ENCODE measurements around the gene ST3GAL3.

Gene ST3GAL3

DNA sequence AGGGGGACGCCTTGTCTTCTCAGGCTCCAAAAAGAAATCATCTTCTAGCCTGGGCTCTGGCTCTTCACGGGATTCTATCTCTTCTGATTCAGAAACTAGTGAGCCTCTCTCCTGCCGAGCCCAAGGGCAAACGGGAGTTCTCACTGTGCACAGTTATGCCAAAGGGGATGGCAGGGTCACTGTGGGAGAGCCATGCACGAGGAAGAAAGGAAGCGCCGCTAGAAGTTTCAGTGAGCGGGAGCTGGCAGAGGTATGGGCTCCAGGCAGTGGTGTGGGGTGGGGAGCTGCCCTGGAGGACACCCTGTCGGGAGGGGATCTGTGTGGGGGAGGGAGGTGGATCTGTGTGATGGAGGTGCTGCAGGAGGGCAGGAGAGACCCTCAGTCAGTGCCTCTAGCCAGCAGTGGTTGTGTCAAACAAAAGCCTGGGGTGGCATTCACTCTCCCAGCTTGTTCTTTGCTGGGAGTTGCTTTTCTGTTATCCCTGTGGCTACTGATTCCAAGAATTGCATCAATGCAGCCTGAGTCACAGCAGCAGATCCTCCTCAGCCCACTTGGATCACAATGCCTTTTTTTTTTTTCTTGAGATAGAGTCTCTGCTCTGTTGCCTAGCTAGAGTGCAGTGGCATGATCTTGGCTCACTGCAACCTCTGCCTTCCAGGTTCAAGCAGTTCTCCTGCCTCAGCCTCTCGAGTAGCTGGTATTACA is 35.6 kb upstream of the ST3GAL3 start:
- TF ChIP-seq, protein P1, sequence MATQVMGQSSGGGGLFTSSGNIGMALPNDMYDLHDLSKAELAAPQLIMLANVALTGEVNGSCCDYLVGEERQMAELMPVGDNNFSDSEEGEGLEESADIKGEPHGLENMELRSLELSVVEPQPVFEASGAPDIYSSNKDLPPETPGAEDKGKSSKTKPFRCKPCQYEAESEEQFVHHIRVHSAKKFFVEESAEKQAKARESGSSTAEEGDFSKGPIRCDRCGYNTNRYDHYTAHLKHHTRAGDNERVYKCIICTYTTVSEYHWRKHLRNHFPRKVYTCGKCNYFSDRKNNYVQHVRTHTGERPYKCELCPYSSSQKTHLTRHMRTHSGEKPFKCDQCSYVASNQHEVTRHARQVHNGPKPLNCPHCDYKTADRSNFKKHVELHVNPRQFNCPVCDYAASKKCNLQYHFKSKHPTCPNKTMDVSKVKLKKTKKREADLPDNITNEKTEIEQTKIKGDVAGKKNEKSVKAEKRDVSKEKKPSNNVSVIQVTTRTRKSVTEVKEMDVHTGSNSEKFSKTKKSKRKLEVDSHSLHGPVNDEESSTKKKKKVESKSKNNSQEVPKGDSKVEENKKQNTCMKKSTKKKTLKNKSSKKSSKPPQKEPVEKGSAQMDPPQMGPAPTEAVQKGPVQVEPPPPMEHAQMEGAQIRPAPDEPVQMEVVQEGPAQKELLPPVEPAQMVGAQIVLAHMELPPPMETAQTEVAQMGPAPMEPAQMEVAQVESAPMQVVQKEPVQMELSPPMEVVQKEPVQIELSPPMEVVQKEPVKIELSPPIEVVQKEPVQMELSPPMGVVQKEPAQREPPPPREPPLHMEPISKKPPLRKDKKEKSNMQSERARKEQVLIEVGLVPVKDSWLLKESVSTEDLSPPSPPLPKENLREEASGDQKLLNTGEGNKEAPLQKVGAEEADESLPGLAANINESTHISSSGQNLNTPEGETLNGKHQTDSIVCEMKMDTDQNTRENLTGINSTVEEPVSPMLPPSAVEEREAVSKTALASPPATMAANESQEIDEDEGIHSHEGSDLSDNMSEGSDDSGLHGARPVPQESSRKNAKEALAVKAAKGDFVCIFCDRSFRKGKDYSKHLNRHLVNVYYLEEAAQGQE (IDR thresholded peaks at IDR 0.05; ENCODE audit: insufficient read depth in 1 of 2, low read depth in 2 of 2, low read length in 2 of 2) = no peak
- TF ChIP-seq POLR2AphosphoS5 (IDR thresholded peaks at IDR 0.05; ENCODE audit: low read depth, low read length) (no peak), FOXP2 (optimal IDR thresholded peaks at IDR 0.05; ENCODE audit: borderline replicate concordance, extremely low read depth, extremely low read length, insufficient read depth) (no peak), TAF1 (IDR thresholded peaks at IDR 0.05; ENCODE audit: borderline replicate concordance, insufficient read depth, low read length) (no peak), SIN3A (IDR thresholded peaks at IDR 0.05; ENCODE audit: borderline replicate concordance, insufficient read depth, low read length) (no peak)

DNA sequence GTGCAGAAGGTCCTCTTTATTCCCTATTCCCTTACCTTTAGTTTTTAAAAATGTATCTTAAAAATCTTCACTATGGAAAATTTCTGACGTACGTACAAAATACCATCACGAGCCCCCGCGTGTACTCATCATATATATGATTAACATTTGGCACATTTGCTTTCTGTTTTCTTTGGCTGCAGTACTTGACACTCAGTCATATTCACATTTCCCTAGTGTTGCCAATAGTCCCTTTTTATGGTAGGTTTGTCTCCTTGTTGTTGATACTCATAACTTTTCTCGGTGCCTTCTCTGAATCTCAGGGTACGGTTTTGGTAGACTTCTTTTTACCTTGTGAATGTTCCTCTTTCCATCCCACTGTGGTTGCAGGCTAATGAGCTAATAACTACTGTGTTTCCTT is 34.1 kb upstream of the ST3GAL3 start:
- TF ChIP-seq POLR2AphosphoS5 (IDR thresholded peaks at IDR 0.05; ENCODE audit: low read depth, low read length) (no peak), SIN3A (IDR thresholded peaks at IDR 0.05; ENCODE audit: borderline replicate concordance, insufficient read depth, low read length) (no peak), FOXP2 (optimal IDR thresholded peaks at IDR 0.05; ENCODE audit: borderline replicate concordance, extremely low read depth, extremely low read length, insufficient read depth) (no peak), TAF1 (IDR thresholded peaks at IDR 0.05; ENCODE audit: borderline replicate concordance, insufficient read depth, low read length) (no peak)
- TF ChIP-seq, protein P1 (IDR thresholded peaks at IDR 0.05; ENCODE audit: insufficient read depth in 1 of 2, low read depth in 2 of 2, low read length in 2 of 2) = no peak

DNA sequence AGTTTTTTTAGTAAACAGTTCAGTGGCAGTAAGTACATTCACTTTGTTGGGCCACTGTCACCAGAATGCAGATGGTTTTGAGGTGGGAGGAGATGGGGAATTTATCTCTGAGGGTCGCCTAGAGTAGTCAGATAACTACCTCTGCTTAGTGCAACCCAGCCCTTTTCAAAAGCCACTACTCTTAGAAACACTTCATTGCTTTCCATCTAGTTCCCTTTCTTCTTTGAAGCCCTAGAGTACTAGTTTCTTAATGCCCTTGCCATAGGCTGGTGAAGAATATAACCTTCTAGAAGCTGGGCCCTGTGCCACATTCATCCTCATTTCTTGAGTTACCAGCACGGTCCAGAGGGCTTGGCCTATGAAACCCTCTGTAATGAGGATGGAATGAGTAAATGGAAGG is 28.4 kb upstream of the ST3GAL3 start:
- no peak for TF ChIP-seq POLR2AphosphoS5 (IDR thresholded peaks at IDR 0.05; ENCODE audit: low read depth, low read length)
- TF ChIP-seq SIN3A (IDR thresholded peaks at IDR 0.05; ENCODE audit: borderline replicate concordance, insufficient read depth, low read length) = no peak
- no peak for TF ChIP-seq TAF1 (IDR thresholded peaks at IDR 0.05; ENCODE audit: borderline replicate concordance, insufficient read depth, low read length)
- no peak for TF ChIP-seq FOXP2 (optimal IDR thresholded peaks at IDR 0.05; ENCODE audit: borderline replicate concordance, extremely low read depth, extremely low read length, insufficient read depth)
- TF ChIP-seq, protein P1 (IDR thresholded peaks at IDR 0.05; ENCODE audit: insufficient read depth in 1 of 2, low read depth in 2 of 2, low read length in 2 of 2) = no peak

DNA sequence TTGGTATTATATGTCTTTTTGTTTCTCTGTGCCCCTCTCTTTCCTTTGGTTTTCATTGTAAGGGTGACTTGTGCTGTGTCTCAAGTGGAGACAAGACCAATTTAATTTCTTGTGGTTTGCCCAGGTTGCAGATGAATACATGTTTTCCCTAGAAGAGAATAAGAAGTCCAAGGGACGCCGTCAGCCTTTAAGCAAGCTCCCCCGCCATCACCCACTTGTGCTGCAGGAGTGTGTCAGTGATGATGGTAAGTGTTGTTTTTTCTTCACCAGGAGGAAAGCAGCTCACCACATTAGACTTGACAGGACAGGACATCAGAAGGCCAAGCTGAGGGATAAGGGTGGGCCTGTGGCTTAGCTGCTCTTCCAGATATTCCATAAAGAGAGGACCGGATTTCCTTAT is 23.8 kb upstream of the ST3GAL3 start:
- TF ChIP-seq TAF1 (IDR thresholded peaks at IDR 0.05; ENCODE audit: borderline replicate concordance, insufficient read depth, low read length) = no peak
- TF ChIP-seq FOXP2 (optimal IDR thresholded peaks at IDR 0.05; ENCODE audit: borderline replicate concordance, extremely low read depth, extremely low read length, insufficient read depth) = no peak
- TF ChIP-seq, protein P1 (IDR thresholded peaks at IDR 0.05; ENCODE audit: insufficient read depth in 1 of 2, low read depth in 2 of 2, low read length in 2 of 2) = no peak
- no peak for TF ChIP-seq SIN3A (IDR thresholded peaks at IDR 0.05; ENCODE audit: borderline replicate concordance, insufficient read depth, low read length)
- TF ChIP-seq POLR2AphosphoS5 (IDR thresholded peaks at IDR 0.05; ENCODE audit: low read depth, low read length) = no peak

Data from PFSK-1 (cell line).